ENCODE results near the gene F11. TPM values are rescaled to one million over a fixed set of nuclear protein-coding genes. Genes with fewer than 3 reads are reported as not detected.
"Not testable (repeated sequence)": the region's sequence is repeated elsewhere in the genome, so short reads cannot be mapped to it uniquely, and the experiment has no call there.

F11 gene
- total and polyA plus RNA-seq, 2 donors (not counting 1 experiment from before 2014, with no cell fraction given) = 0.06 TPM; not detected in 1

- Histone ChIP-seq H3K4me3 (ENCODE audit: control extremely low read depth in 1 of 5, extremely low read depth in 1 of 5, insufficient read depth in 1 of 5, low read depth in 2 of 5, low read length in 4 of 5) (no peak overlapping the region), H3K27me3 (replicated peaks in 1 of 4; ENCODE audit: control extremely low read depth in 1 of 4, control insufficient read depth in 3 of 4, insufficient read depth in 4 of 4, low read length in 3 of 4) (no peaks in the 10 kb centered on the region), H3K79me2 (ENCODE audit: control insufficient read depth, insufficient read depth, low read length) (no peaks in the 10 kb centered on the region), H3K9me3 (ENCODE audit: control extremely low read depth in 1 of 3, control insufficient read depth in 2 of 3, insufficient read depth in 1 of 3, low read length in 2 of 3) (peaks cover 0 to 7% (median 0%) of the 10 kb centered on the region in 3 donors), H3K9ac (ENCODE audit: low read length) (no peak overlapping the region), H4K20me1 (ENCODE audit: control insufficient read depth, insufficient read depth, low read length, poor library complexity, severe bottlenecking) (no peaks in the 10 kb centered on the region), H3K4me1 (ENCODE audit: control insufficient read depth in 2 of 2, insufficient read depth in 2 of 2, low read length in 2 of 2) (no peaks in the 10 kb centered on the region), H3K36me3 (replicated peaks in 1 of 2; ENCODE audit: control extremely low read depth in 1 of 2, control insufficient read depth in 1 of 2, extremely low read depth in 1 of 2, insufficient read depth in 2 of 2, low read length in 1 of 2) (no peaks in the 10 kb centered on the region), H3K4me2 (replicated peaks; ENCODE audit: low read depth, low read length, poor library complexity, severe bottlenecking) (no peak overlapping the region), H3K27ac (ENCODE audit: low read length in 2 of 2) (no peak overlapping the region), H2AFZ (ENCODE audit: insufficient read depth, low read depth, low read length, poor library complexity, severe bottlenecking) (no peak overlapping the region)
- CTCF ChIA-PET = no interaction called here
- POLR2A ChIA-PET = no interaction called here
- Mint-ChIP-seq H3K9me3 (ENCODE audit: insufficient read depth) (peaks cover 3% of the 10 kb centered on the region), H3K27me3 (no peaks in the 10 kb centered on the region), H3K4me3 (no peak overlapping the region), H3K27ac (no peak overlapping the region), H3K4me1 (no peaks in the 10 kb centered on the region)
- 80% methylated on average over 2 of the region's 7 CpGs for WGBS (ENCODE audit: insufficient coverage)
- ATAC-seq (ENCODE audit: low read depth) (no peak), DNase-seq (no peak)
- TF ChIP-seq EZH2 (IDR thresholded peaks at IDR 0.05; ENCODE audit: borderline replicate concordance, insufficient read depth, low read depth, low read length, poor library complexity, severe bottlenecking) (no peak), CTCF (IDR thresholded peaks at IDR 0.05) (no peak)
- intact Hi-C loops (cut with micrococcal nuclease) = no loop called here
Measured at GRCh38 chr4:186240848-186241491, 25.0 kb upstream of the F11 start.

GRCh38 chr4:186241616-186242015 lies 24.4 kb upstream of the F11 start:
- H3K4me2 ChIP-seq (replicated peaks; ENCODE audit: low read depth, low read length, poor library complexity, severe bottlenecking) = no peak overlapping the region
- no peak overlapping the region for H3K9ac ChIP-seq (ENCODE audit: low read length)
- CTCF ChIA-PET = no interaction called here
- no peaks in the 10 kb centered on the region for H4K20me1 ChIP-seq (ENCODE audit: control insufficient read depth, insufficient read depth, low read length, poor library complexity, severe bottlenecking)
- H3K9me3 ChIP-seq (ENCODE audit: control extremely low read depth in 1 of 3, control insufficient read depth in 2 of 3, insufficient read depth in 1 of 3, low read length in 2 of 3) = peaks cover 0 to 9% (median 0%) of the 10 kb centered on the region in 3 donors
- intact Hi-C loops (cut with micrococcal nuclease) = no loop called here
- H3K27me3 Mint-ChIP-seq = no peaks in the 10 kb centered on the region
- H3K36me3 ChIP-seq (replicated peaks in 1 of 2; ENCODE audit: control extremely low read depth in 1 of 2, control insufficient read depth in 1 of 2, extremely low read depth in 1 of 2, insufficient read depth in 2 of 2, low read length in 1 of 2) = no peaks in the 10 kb centered on the region
- no peak overlapping the region for H3K27ac ChIP-seq (ENCODE audit: low read length in 2 of 2)
- H3K27ac Mint-ChIP-seq = no peak overlapping the region
- H3K4me1 Mint-ChIP-seq = no peaks in the 10 kb centered on the region
- DNase-seq (no peak), ATAC-seq (ENCODE audit: low read depth) (no peak)
- no peak for TF ChIP-seq CTCF (IDR thresholded peaks at IDR 0.05)
- no peak for TF ChIP-seq EZH2 (IDR thresholded peaks at IDR 0.05; ENCODE audit: borderline replicate concordance, insufficient read depth, low read depth, low read length, poor library complexity, severe bottlenecking)
- no peak overlapping the region for H3K4me3 ChIP-seq (ENCODE audit: control extremely low read depth in 1 of 5, extremely low read depth in 1 of 5, insufficient read depth in 1 of 5, low read depth in 2 of 5, low read length in 4 of 5)
- H3K9me3 Mint-ChIP-seq (ENCODE audit: insufficient read depth) = peaks cover 8% of the 10 kb centered on the region
- no peak overlapping the region for H2AFZ ChIP-seq (ENCODE audit: insufficient read depth, low read depth, low read length, poor library complexity, severe bottlenecking)
- WGBS (ENCODE audit: insufficient coverage) = 100% methylated on average over 2 of the region's 4 CpGs
- H3K4me1 ChIP-seq (ENCODE audit: control insufficient read depth in 2 of 2, insufficient read depth in 2 of 2, low read length in 2 of 2) = no peaks in the 10 kb centered on the region
- H3K4me3 Mint-ChIP-seq = no peak overlapping the region
- POLR2A ChIA-PET = no interaction called here
- H3K79me2 ChIP-seq (ENCODE audit: control insufficient read depth, insufficient read depth, low read length) = no peaks in the 10 kb centered on the region
- no peaks in the 10 kb centered on the region for H3K27me3 ChIP-seq (replicated peaks in 1 of 4; ENCODE audit: control extremely low read depth in 1 of 4, control insufficient read depth in 3 of 4, insufficient read depth in 4 of 4, low read length in 3 of 4)

GRCh38 chr4:186242031-186242430 lies 24.0 kb upstream of the F11 start:
- H3K27ac ChIP-seq (ENCODE audit: low read length in 2 of 2); H3K4me1 ChIP-seq (ENCODE audit: control insufficient read depth in 2 of 2, insufficient read depth in 2 of 2, low read length in 2 of 2); H3K9me3 ChIP-seq (ENCODE audit: control extremely low read depth in 1 of 3, control insufficient read depth in 2 of 3, insufficient read depth in 1 of 3, low read length in 2 of 3); POLR2A ChIA-PET; H4K20me1 ChIP-seq (ENCODE audit: control insufficient read depth, insufficient read depth, low read length, poor library complexity, severe bottlenecking); H3K27me3 ChIP-seq (replicated peaks in 1 of 4; ENCODE audit: control extremely low read depth in 1 of 4, control insufficient read depth in 3 of 4, insufficient read depth in 4 of 4, low read length in 3 of 4); H3K4me3 ChIP-seq (ENCODE audit: control extremely low read depth in 1 of 5, extremely low read depth in 1 of 5, insufficient read depth in 1 of 5, low read depth in 2 of 5, low read length in 4 of 5); H3K27me3 Mint-ChIP-seq; H3K36me3 ChIP-seq (replicated peaks in 1 of 2; ENCODE audit: control extremely low read depth in 1 of 2, control insufficient read depth in 1 of 2, extremely low read depth in 1 of 2, insufficient read depth in 2 of 2, low read length in 1 of 2); H3K27ac Mint-ChIP-seq; DNase-seq; H3K4me2 ChIP-seq (replicated peaks; ENCODE audit: low read depth, low read length, poor library complexity, severe bottlenecking); intact Hi-C loops (cut with micrococcal nuclease); H3K79me2 ChIP-seq (ENCODE audit: control insufficient read depth, insufficient read depth, low read length); H3K4me1 Mint-ChIP-seq; H3K4me3 Mint-ChIP-seq; H2AFZ ChIP-seq (ENCODE audit: insufficient read depth, low read depth, low read length, poor library complexity, severe bottlenecking); H3K9me3 Mint-ChIP-seq (ENCODE audit: insufficient read depth); ATAC-seq (ENCODE audit: low read depth); H3K9ac ChIP-seq (ENCODE audit: low read length); CTCF ChIA-PET: not testable (repeated sequence)
- 97% methylated on average over 3 of the region's 10 CpGs for WGBS (ENCODE audit: insufficient coverage)
